Thoracic aorta (tissue), 2 donors: ENCODE measurements around the gene THBS4. TPM values are rescaled to one million over a fixed set of nuclear protein-coding genes. Genes with fewer than 3 reads are reported as not detected.
"Not testable (repeated sequence)": the region's sequence is repeated elsewhere in the genome, so short reads cannot be mapped to it uniquely, and the experiment has no call there.

ENCODE experiments used
- ATAC-seq: fragments of 150-250 bp; one replicate; pipeline ENCODE4 v1.8.0; 2017; ENCODE audit warnings: low read depth; ENCODE audit not compliant: insufficient number of reproducible peaks, low FRiP score
- DNase-seq: peaks from one replicate; pipeline ENCODE4 v3.0.0-alpha.2; 2020; ENCODE audit warnings: low spot score
- H3K27ac ChIP-seq, 2 donors: fragments of 200-600 bp; sonication (generic); 1 replicate in 1 of 2; 2 replicates in 1 of 2; pipeline ENCODE4 v1.5.1; 2016; ENCODE audit warnings: mild to moderate bottlenecking in 2 of 2, moderate library complexity in 2 of 2
- H3K27me3 ChIP-seq: fragments of 200-600 bp; sonication (generic); replicated peaks from 2 replicates; pipeline ENCODE4 v1.6.0; 2016; ENCODE audit warnings: mild to moderate bottlenecking; ENCODE audit not compliant: insufficient read depth
- H3K36me3 ChIP-seq: fragments of 200-600 bp; sonication (generic); one replicate; pipeline ENCODE4 v1.5.1; 2016
- H3K4me1 ChIP-seq, 2 donors: fragments of 200-600 bp; sonication (generic); 1 replicate in 1 of 2; 2 replicates in 1 of 2; pipeline versions ENCODE4 v1.5.1 to v1.6.0; 2016; ENCODE audit warnings: low read depth in 2 of 2, mild to moderate bottlenecking in 1 of 2; ENCODE audit not compliant: control insufficient read depth in 1 of 2
- H3K4me3 ChIP-seq: fragments of 200-600 bp; sonication (generic); 2 replicates; pipeline ENCODE4 v1.5.1; 2016; ENCODE audit warnings: mild to moderate bottlenecking
- H3K9me3 ChIP-seq: fragments of 200-600 bp; sonication (generic); 2 replicates; pipeline ENCODE4 v1.5.1; 2016
- total RNA-seq, 2 donors: library from RNA; depleted of rRNA; stranded (reverse); fragments of >200 nt; gene quantifications; one replicate each; pipeline versions ENCODE4 v1.1.0 to v1.2.3, GENCODE V29; 2016
- TF ChIP-seq, protein P1 (sequence below): fragments of 200-600 bp; sonication (generic); IDR thresholded peaks from one replicate; pipeline ENCODE4 v1.5.1; 2019; ENCODE audit warnings: antibody characterized with exemption

Gene THBS4
- total RNA-seq, 2 donors from 2014 or later: 7.2 to 13.5 TPM

DNA sequence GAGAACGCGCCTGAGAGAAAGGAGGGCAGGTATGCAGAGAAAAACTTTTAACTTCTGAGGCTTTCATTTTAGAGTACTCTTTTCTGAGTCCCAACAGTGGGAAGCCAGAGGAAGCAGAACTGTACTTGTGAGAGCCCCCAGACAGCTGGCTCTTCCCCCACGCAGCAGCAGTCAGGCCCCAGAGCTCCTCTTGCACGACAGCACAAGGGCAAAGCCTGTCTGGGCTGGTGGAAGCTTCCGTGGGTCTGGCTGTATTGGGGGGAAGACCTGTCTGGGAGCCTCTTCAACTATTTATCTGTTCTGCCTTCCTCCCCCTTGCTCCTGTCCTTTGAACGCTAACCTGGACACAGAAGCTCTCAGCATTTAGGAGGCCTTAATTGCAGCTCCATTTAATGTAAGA, 68.2 kb downstream of the THBS4 start:
- Histone ChIP-seq H3K27me3 (no peaks in the 10 kb centered on the region), H3K27ac (no peak overlapping the region)
- TF ChIP-seq, protein P1, sequence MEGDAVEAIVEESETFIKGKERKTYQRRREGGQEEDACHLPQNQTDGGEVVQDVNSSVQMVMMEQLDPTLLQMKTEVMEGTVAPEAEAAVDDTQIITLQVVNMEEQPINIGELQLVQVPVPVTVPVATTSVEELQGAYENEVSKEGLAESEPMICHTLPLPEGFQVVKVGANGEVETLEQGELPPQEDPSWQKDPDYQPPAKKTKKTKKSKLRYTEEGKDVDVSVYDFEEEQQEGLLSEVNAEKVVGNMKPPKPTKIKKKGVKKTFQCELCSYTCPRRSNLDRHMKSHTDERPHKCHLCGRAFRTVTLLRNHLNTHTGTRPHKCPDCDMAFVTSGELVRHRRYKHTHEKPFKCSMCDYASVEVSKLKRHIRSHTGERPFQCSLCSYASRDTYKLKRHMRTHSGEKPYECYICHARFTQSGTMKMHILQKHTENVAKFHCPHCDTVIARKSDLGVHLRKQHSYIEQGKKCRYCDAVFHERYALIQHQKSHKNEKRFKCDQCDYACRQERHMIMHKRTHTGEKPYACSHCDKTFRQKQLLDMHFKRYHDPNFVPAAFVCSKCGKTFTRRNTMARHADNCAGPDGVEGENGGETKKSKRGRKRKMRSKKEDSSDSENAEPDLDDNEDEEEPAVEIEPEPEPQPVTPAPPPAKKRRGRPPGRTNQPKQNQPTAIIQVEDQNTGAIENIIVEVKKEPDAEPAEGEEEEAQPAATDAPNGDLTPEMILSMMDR: no peak

DNA sequence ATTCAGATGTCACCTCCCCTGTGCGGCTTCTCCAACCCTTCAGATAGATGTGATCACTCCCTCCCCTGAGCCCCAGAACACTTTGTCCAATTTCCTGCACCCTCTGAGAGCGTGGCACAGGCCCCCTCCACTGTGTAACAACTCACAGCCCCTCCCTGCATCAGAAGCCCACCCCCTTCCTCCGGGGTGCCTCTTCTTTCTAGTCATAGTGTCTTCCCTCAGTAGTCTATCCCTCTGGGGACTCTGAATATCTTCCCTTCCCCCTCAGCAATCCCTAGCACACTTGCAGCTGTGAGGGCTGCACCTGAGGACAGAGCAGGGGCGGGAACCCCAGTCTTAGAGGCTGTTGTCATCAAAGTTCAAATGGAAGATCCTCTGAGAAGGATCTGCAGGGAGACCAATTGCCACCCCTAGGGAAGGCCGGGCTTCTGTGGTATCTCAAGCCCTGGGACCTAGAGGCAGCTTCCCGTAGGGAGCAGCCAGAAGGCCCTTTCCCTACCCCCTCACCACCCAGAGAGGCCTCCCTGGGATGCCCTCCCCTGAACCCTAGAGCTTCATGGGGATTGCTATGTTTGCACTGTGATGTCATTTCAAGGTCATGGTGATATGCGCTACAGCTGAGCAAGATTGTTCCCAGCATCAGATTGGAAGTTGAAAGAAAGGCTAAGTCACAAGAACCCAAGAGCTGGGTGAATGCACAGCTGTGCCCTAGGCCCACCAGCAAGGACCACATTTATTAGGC, 70.7 kb downstream of the THBS4 start:
- no peak overlapping the region for H3K27ac ChIP-seq

More for the DNA sequence above, 68.2 kb downstream of the THBS4 start:
- DNase-seq (no peak), ATAC-seq (no peak)
- Histone ChIP-seq H3K4me3 (no peak overlapping the region), H3K4me1 (peaks cover 0 to 7% of the 10 kb centered on the region in 2 donors), H3K36me3 (no peaks in the 10 kb centered on the region), H3K9me3 (no peaks in the 10 kb centered on the region)

DNA sequence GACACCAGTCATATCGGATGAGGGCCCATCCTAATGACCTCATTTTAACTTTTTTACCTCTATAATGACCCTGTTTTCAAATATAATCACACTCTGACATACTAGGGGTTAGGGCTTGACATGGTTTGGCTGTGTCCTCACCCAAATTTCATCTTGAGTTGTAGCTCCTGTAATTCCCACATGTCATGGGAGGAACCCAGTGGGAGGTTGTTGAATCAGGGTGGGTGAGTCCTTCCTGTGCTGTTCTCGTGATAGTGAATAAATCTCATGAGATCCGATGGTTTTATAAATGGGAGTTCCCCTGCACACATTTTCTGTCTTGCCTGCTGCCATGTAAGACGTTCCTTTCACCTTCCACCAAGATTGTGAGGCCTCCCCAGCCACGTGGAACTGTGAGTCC, 71.8 kb downstream of the THBS4 start:
- H3K36me3 ChIP-seq: no peaks in the 10 kb centered on the region
- no peak for ATAC-seq
- DNase-seq: no peak
- H3K4me1 ChIP-seq: peaks cover 0 to 9% of the 10 kb centered on the region in 2 donors
- H3K4me3 ChIP-seq: no peak overlapping the region
- TF ChIP-seq, protein P1: no peak
- no peak overlapping the region for H3K27ac ChIP-seq
- no peaks in the 10 kb centered on the region for H3K9me3 ChIP-seq
- H3K27me3 ChIP-seq: no peaks in the 10 kb centered on the region

More for the DNA sequence above, 70.7 kb downstream of the THBS4 start:
- H3K4me3 ChIP-seq: no peak overlapping the region
- peaks cover 0 to 10% of the 10 kb centered on the region in 2 donors for H3K4me1 ChIP-seq
- no peak for DNase-seq
- TF ChIP-seq, protein P1: no peak
- ATAC-seq: no peak
- H3K36me3 ChIP-seq: no peaks in the 10 kb centered on the region
- H3K27me3 ChIP-seq: no peaks in the 10 kb centered on the region
- H3K9me3 ChIP-seq: no peaks in the 10 kb centered on the region

DNA sequence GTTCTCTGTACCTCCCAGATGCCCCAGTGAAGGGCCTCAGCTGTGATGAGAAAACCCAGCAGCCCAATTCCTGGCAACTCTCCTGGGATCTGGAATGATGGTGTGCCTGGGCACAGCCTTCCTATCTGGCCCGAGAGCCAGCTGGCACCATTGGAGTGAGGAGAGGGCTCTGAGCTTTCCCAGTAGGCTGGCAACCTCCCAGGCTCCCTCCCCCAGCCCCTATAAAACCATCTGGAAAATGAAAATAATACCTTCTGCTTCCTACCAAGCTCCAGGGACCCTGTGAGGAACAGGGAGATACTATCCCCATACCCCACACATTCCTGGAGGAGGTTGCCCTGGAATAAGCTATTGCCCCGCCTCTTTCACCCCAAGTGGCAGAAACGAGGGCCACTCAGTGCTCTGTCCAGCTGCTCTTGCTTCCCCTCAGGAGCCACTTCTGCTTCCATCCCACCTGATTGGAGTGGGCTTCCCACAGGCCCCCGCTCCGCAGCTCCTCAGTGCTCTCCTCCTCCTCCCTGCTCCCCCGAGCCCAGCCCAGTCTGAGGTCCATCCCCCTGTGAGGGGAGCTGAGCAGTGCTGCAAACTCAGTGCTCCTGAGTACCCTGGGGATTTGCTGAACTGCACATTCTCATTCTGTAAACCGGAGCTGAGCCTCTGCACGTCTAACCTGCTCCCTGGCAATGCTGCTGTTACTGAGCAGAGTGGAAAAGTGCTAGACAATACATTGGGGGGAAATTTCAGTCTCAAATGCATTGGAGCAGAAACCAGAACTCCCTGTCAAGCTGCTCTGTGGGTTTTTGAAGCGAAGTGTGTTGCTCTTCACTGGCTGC, 74.7 kb downstream of the THBS4 start:
- peaks cover 0 to 9% of the 10 kb centered on the region in 2 donors for H3K4me1 ChIP-seq
- DNase-seq: no peak
- TF ChIP-seq, protein P1: no peak
- H3K9me3 ChIP-seq: no peaks in the 10 kb centered on the region
- H3K36me3 ChIP-seq: no peaks in the 10 kb centered on the region
- H3K27me3 ChIP-seq: no peaks in the 10 kb centered on the region
- no peak for ATAC-seq
- H3K27ac ChIP-seq: no peak overlapping the region
- H3K4me3 ChIP-seq: no peak overlapping the region

DNA sequence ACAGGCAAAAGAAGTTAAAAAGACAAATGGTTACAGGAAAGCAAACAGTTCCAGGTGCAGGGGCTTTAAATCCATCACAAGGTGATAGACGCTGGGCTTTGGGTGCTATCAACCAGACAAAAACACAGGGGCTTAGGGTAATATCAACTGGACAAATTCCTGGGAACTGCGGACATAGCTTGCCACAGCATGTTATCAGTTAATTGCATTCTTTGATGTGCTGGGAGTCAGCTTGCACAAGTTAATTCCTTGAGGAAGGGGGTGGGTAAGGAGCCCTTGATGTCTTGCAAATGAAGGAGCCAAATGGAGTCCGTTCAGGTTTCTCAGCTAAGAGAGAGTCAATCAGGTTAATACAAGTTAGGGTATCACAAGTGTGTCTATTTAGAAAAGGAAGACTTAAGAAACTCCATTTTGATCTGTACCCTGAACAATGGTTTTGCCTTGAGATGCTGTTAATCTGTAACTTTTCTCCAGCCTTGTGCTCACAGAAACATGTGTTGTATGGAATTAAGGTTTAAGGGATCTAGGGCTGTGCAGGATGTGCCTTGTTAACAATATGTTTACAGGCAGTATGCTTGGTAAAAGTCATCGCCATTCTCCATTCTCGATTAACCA, 76.3 kb downstream of the THBS4 start:
- not testable (repeated sequence) for H3K27me3 ChIP-seq, H3K9me3 ChIP-seq, H3K4me1 ChIP-seq, ATAC-seq, H3K27ac ChIP-seq, DNase-seq, H3K4me3 ChIP-seq, H3K36me3 ChIP-seq
